Measurements from ENCODE around the gene CASR.

GRCh38 chr3:122188737-122189136, 5.3 kb downstream of the CASR start:
- TF ChIP-seq CEBPB (IDR thresholded peaks at IDR 0.05) = no peak
- no peak for TF ChIP-seq REST (IDR thresholded peaks at IDR 0.05; ENCODE audit: low read depth)
- TF ChIP-seq TAF1 (IDR thresholded peaks at IDR 0.05; ENCODE audit: low read depth) = no peak
- no peak for TF ChIP-seq EP300 (IDR thresholded peaks at IDR 0.05; ENCODE audit: borderline replicate concordance)
- TF ChIP-seq USF1 (IDR thresholded peaks at IDR 0.05) = no peak
